GM12872 (cell line): ENCODE data around the gene PIWIL1.

Experiments
- CTCF ChIP-seq: IDR thresholded peaks from 3 replicates; pipeline ENCODE4 v1.5.1; 2011; ENCODE audit warnings: low read depth, mild to moderate bottlenecking, low read length, moderate library complexity; ENCODE audit not compliant: insufficient read depth

Gene PIWIL1

GRCh38 chr12:130347588-130347987, 9.9 kb downstream of the PIWIL1 start:
- no peak for TF ChIP-seq CTCF

GRCh38 chr12:130350715-130351114, 13.0 kb downstream of the PIWIL1 start:
- TF ChIP-seq CTCF = no peak

GRCh38 chr12:130351326-130351725, 13.6 kb downstream of the PIWIL1 start:
- no peak for TF ChIP-seq CTCF

- no peak for TF ChIP-seq CTCF
Measured at GRCh38 chr12:130353081-130353480, 15.4 kb downstream of the PIWIL1 start.

- TF ChIP-seq CTCF = no peak
Measured at GRCh38 chr12:130354407-130354806, 16.7 kb downstream of the PIWIL1 start.

GRCh38 chr12:130356222-130356621, 18.5 kb downstream of the PIWIL1 start:
- no peak for TF ChIP-seq CTCF

GRCh38 chr12:130357241-130357640, 19.6 kb downstream of the PIWIL1 start:
- TF ChIP-seq CTCF = no peak
